IPS-20b (cell line): Measurements from ENCODE around the gene ANKS1A.
"Not testable (repeated sequence)": the region's sequence is repeated elsewhere in the genome, so short reads cannot be mapped to it uniquely, and the experiment has no call there.

Experiments
- H3K27ac ChIP-seq: one replicate; pipeline ENCODE4 v1.5.1; 2013; ENCODE audit warnings: low read length
- H3K27me3 ChIP-seq: 2 replicates; pipeline ENCODE4 v1.6.1; 2013; ENCODE audit warnings: mild to moderate bottlenecking, low read length, inconsistent platforms; ENCODE audit not compliant: insufficient read depth
- H3K36me3 ChIP-seq: 2 replicates; pipeline ENCODE4 v1.6.1; 2013; ENCODE audit warnings: low read depth, mild to moderate bottlenecking, inconsistent platforms, low read length, moderate library complexity; ENCODE audit not compliant: insufficient read depth
- H3K4me1 ChIP-seq: 2 replicates; pipeline ENCODE4 v1.6.1; 2013; ENCODE audit warnings: mild to moderate bottlenecking, control low read depth, inconsistent platforms, low read length, moderate library complexity; ENCODE audit not compliant: insufficient read depth
- H3K4me3 ChIP-seq: 2 replicates; pipeline ENCODE4 v1.5.1; 2013; ENCODE audit warnings: mild to moderate bottlenecking, low read length, inconsistent platforms
- H3K9ac ChIP-seq: 2 replicates; pipeline ENCODE4 v1.6.1; 2013; ENCODE audit warnings: low read depth, mild to moderate bottlenecking, inconsistent platforms, low read length, moderate library complexity
- H3K9me3 ChIP-seq: 2 replicates; pipeline ENCODE4 v1.6.1; 2013; ENCODE audit warnings: mild to moderate bottlenecking, low read depth, low read length, inconsistent platforms; ENCODE audit not compliant: insufficient read depth

ANKS1A gene

DNA sequence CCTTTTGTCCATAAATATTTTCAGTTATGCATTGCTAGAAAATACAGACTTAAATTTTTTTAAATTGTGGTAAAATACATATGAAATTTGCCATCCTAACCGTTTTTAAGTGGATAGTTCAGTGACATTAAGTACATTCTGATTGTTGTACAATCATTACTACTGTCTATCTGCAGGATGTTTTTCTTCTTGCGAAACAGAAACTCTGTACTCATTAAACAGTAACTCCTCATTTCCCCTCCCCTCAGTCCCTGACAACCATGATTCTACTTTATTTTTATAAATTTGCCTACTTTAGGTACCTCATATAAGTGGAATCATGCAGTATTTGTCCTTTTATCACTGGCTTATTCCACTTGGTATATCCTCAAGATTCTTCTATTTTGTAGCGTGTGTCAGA, 22.5 kb upstream of the ANKS1A start:
- no peak overlapping the region for H3K4me3 ChIP-seq
- H3K9me3 ChIP-seq, result no peaks in the 10 kb centered on the region
- peaks cover 57% of the 10 kb centered on the region for H3K36me3 ChIP-seq
- no peak overlapping the region for H3K27ac ChIP-seq
- no peaks in the 10 kb centered on the region for H3K27me3 ChIP-seq
- no peak overlapping the region for H3K9ac ChIP-seq
- no peaks in the 10 kb centered on the region for H3K4me1 ChIP-seq

DNA sequence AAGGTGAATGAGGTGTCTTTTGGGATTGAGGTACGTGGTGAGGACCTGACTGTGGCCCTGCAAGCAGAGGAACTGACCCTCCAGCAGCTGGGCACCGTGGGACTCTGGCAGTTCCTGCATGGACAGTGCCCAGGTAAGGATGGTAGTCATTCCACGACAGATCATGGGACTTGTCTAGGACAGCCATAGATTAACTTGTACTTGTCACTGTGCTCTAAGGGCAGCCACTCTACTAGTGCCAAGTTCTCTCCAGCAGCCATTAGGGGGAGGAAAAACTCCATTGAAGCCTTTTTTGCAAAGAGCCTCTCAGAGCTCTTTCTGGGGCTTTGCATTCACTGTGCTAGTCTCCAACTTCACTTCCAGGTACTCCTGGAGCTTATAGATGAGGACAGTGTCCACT, 21.6 kb upstream of the ANKS1A start:
- Histone ChIP-seq H3K27ac (no peak overlapping the region), H3K4me1 (no peaks in the 10 kb centered on the region), H3K27me3 (no peaks in the 10 kb centered on the region), H3K9ac (no peak overlapping the region), H3K9me3 (no peaks in the 10 kb centered on the region), H3K4me3 (no peak overlapping the region), H3K36me3 (peaks cover 64% of the 10 kb centered on the region)

DNA sequence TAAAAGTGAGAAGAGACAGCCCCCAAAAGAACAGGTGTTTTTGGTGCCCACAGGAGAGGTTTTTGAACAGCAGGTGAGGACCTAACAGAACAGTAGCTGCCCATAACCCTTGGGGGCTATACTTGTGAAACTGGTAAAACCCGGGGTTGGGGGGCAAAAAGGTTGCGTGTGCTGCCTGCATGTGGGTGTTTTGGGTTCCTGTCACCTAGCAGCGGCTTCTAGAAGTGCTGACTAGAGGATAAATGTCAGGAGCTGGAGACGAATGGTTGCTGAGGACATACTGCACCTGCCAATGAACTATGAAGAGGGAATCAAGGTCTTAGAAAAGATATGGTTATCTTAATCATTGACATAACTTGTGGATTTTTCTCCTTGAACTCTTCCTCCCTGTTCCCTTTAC, 17.2 kb upstream of the ANKS1A start:
- Histone ChIP-seq H3K4me3 (no peak overlapping the region), H3K36me3 (peaks cover 88% of the 10 kb centered on the region), H3K9ac (no peak overlapping the region), H3K27me3 (no peaks in the 10 kb centered on the region), H3K4me1 (peaks cover 7% of the 10 kb centered on the region; the same call in 1 of the 2 replicates), H3K9me3 (no peaks in the 10 kb centered on the region), H3K27ac (no peak overlapping the region)

DNA sequence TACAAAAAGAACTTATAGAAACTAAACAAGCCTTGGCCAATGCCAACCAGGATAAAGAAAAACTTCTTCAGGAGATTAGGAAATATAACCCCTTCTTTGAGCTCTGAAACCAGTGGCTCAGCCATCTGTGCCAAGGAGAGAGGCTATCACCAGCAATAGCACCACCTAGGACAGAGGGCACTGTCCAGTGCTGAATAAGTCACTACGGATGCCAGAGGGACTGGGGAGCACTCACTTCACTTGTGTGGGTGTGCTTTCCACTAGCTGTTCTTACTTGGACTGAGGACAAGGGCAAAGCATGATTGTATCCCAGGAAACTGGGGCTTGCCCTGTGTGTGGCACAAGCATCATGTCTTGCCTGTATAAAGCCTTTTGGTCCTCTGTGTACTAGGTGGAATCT, 16.7 kb upstream of the ANKS1A start:
- no peak overlapping the region for H3K27ac ChIP-seq
- no peak overlapping the region for H3K9ac ChIP-seq
- no peak overlapping the region for H3K4me3 ChIP-seq
- peaks cover 89% of the 10 kb centered on the region for H3K36me3 ChIP-seq
- H3K9me3 ChIP-seq, result no peaks in the 10 kb centered on the region
- H3K4me1 ChIP-seq, result peaks cover 7% of the 10 kb centered on the region; the same call in 1 of the 2 replicates
- H3K27me3 ChIP-seq, result no peaks in the 10 kb centered on the region

- Histone ChIP-seq H3K4me1 (peaks cover 7% of the 10 kb centered on the region; the same call in 1 of the 2 replicates), H3K4me3 (no peak overlapping the region), H3K36me3 (peaks cover 95% of the 10 kb centered on the region), H3K27ac (no peak overlapping the region), H3K9me3 (no peaks in the 10 kb centered on the region), H3K27me3 (no peaks in the 10 kb centered on the region), H3K9ac (no peak overlapping the region)
Measured at GRCh38 chr6:34875292-34876213, 13.5 kb upstream of the ANKS1A start.

GRCh38 chr6:34876472-34876871, 12.6 kb upstream of the ANKS1A start:
- no peak overlapping the region for H3K27ac ChIP-seq
- H3K9me3 ChIP-seq, result no peaks in the 10 kb centered on the region
- H3K9ac ChIP-seq, result no peak overlapping the region
- peaks cover 94% of the 10 kb centered on the region for H3K36me3 ChIP-seq
- peaks cover 7% of the 10 kb centered on the region; the same call in 1 of the 2 replicates for H3K4me1 ChIP-seq
- H3K27me3 ChIP-seq, result no peaks in the 10 kb centered on the region
- H3K4me3 ChIP-seq, result no peak overlapping the region

DNA sequence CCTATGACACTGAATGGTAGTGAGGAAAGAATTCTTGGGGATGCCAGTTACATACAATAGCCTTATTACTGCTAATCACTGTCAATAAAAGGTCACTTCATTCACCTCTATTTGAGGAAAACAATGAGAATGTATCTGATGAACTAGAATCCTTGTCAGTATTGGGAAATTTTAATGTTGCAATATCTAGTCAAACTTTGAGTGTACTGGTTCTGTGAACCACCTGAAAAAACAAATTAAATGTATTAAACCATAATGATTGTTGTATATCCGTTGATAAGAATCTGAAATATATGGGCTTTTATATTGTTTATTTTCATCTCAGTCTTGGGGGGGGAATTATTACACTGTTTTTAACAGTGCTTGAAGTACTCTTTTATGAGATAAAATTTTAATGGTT, 11.8 kb upstream of the ANKS1A start:
- Histone ChIP-seq H3K4me1 (peaks cover 7% of the 10 kb centered on the region; the same call in 1 of the 2 replicates), H3K4me3 (no peak overlapping the region), H3K9me3 (no peaks in the 10 kb centered on the region), H3K27me3 (no peaks in the 10 kb centered on the region), H3K36me3 (peaks cover 86% of the 10 kb centered on the region), H3K27ac (no peak overlapping the region), H3K9ac (no peak overlapping the region)

GRCh38 chr6:34877869-34878485, 11.1 kb upstream of the ANKS1A start:
- Histone ChIP-seq H3K27ac (no peak overlapping the region), H3K9ac (no peak overlapping the region), H3K36me3 (peaks cover 82% of the 10 kb centered on the region), H3K9me3 (no peaks in the 10 kb centered on the region), H3K27me3 (no peaks in the 10 kb centered on the region), H3K4me1 (peaks cover 7% of the 10 kb centered on the region; the same call in 1 of the 2 replicates), H3K4me3 (no peak overlapping the region)

DNA sequence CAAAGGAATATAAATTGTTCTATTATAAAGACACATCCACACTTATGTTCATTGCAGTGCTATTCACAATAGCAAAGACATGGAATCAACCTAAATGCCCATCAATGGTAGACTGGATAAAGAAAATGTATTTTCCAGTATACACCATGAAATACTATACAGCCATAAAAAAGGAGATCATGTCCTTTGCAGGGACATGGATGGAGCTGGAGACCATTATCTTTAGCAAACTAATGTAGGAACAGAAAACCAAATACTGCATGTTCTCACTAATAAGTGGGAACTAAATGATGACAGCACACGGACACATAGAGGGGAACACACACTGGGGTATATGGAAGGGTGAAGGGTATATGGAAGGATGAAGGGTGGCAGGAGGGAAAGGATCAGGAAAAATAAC, 5.0 kb upstream of the ANKS1A start:
- H3K27me3 ChIP-seq, H3K4me3 ChIP-seq, H3K4me1 ChIP-seq, H3K9me3 ChIP-seq, H3K9ac ChIP-seq, H3K27ac ChIP-seq: not testable (repeated sequence)
- H3K36me3 ChIP-seq, result peaks cover 38% of the 10 kb centered on the region

DNA sequence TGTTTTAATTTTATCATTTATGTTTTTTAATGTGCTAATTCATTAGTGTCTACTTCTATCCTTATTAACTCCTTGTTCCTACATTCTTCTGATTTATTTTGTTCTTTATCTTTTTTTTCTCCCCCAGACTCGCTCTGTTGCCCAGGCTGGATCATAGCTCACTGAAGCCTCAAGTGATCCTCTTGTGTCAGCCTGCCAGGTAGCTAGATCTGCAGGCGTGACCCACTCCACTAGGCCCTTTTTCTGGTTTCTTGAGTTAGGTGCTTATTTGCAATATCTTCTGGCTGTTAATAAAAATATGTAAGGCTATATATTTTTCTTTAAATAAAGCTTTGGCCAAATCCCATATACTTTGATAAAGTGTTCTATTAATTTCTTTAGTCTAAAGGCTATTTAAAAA, 4.1 kb upstream of the ANKS1A start:
- Histone ChIP-seq H3K9me3 (no peaks in the 10 kb centered on the region), H3K9ac (no peak overlapping the region), H3K27me3 (no peaks in the 10 kb centered on the region), H3K36me3 (peaks cover 31% of the 10 kb centered on the region), H3K4me1 (no peaks in the 10 kb centered on the region; the same call in 1 of the 2 replicates), H3K4me3 (no peak overlapping the region), H3K27ac (no peak overlapping the region)

GRCh38 chr6:34885837-34886236, 3.2 kb upstream of the ANKS1A start:
- not testable (repeated sequence) for H3K27ac ChIP-seq, H3K4me3 ChIP-seq, H3K4me1 ChIP-seq, H3K27me3 ChIP-seq, H3K9me3 ChIP-seq, H3K9ac ChIP-seq
- H3K36me3 ChIP-seq, result peaks cover 23% of the 10 kb centered on the region
